Adipocyte (in vitro differentiated cells): ENCODE results near the gene ST6GALNAC6.

ENCODE experiments used
- DNase-seq: peaks from one replicate; pipeline ENCODE4 v3.0.0-alpha.2; 2015; ENCODE audit warnings: low read depth
- H3K27me3 ChIP-seq: replicated peaks from 2 replicates; pipeline ENCODE4 v1.7.0; 2013; ENCODE audit warnings: mild to moderate bottlenecking, low read length, moderate library complexity; ENCODE audit not compliant: control insufficient read depth, insufficient read depth
- H3K36me3 ChIP-seq: 2 replicates; pipeline ENCODE4 v1.7.0; 2013; ENCODE audit warnings: low read length, mild to moderate bottlenecking, moderate library complexity; ENCODE audit not compliant: control insufficient read depth, insufficient read depth, severe bottlenecking
- H3K4me1 ChIP-seq: 2 replicates; pipeline ENCODE4 v1.7.0; 2013; ENCODE audit warnings: mild to moderate bottlenecking, low read length, moderate library complexity; ENCODE audit not compliant: control insufficient read depth, insufficient read depth
- H3K4me3 ChIP-seq: 2 replicates; pipeline ENCODE4 v1.7.0; 2013; ENCODE audit warnings: mild to moderate bottlenecking, low read length, moderate library complexity
- H3K9ac ChIP-seq: 2 replicates; pipeline ENCODE4 v1.7.0; 2013; ENCODE audit warnings: mild to moderate bottlenecking, low read length, moderate library complexity
- H3K9me3 ChIP-seq: 2 replicates; pipeline ENCODE4 v1.7.0; 2013; ENCODE audit warnings: mild to moderate bottlenecking, low read length, moderate library complexity; ENCODE audit not compliant: control insufficient read depth

Gene ST6GALNAC6

GRCh38 chr9:127930231-127931091, 31.1 kb upstream of the ST6GALNAC6 start, which contains the start of gene PIP5KL1:
TSS of gene PIP5KL1 (minus strand) at chr9:127930777. CDS start at chr9:127930752, 25 bp downstream.
- Histone ChIP-seq H3K4me3 (peak within 1 kb of the TSS; percentile 77), H3K36me3 (peaks cover 5% of the 10 kb centered on the region), H3K9ac (peak within 1 kb of the TSS; percentile 62), H3K4me1 (peaks cover 19% of the 10 kb centered on the region), H3K27me3 (no peaks in the 10 kb centered on the region), H3K9me3 (no peaks in the 10 kb centered on the region)
- peak; percentile 96 for DNase-seq

- Histone ChIP-seq H3K36me3 (no peaks in the 10 kb centered on the region), H3K4me1 (peaks cover 19% of the 10 kb centered on the region), H3K9me3 (no peaks in the 10 kb centered on the region), H3K9ac (no peak overlapping the region), H3K27me3 (no peaks in the 10 kb centered on the region), H3K4me3 (no peak overlapping the region)
- no peak for DNase-seq
Observed at GRCh38 chr9:127929625-127929979, 30.2 kb upstream of the ST6GALNAC6 start.

GRCh38 chr9:127928676-127929624, 29.5 kb upstream of the ST6GALNAC6 start:
- H3K36me3 ChIP-seq: no peaks in the 10 kb centered on the region

GRCh38 chr9:127927988-127928675, 28.7 kb upstream of the ST6GALNAC6 start:
- Histone ChIP-seq H3K36me3 (no peaks in the 10 kb centered on the region), H3K27me3 (no peaks in the 10 kb centered on the region), H3K9ac (peak overlapping the region; percentile 38), H3K9me3 (no peaks in the 10 kb centered on the region), H3K4me1 (peaks cover 28% of the 10 kb centered on the region), H3K4me3 (no peak overlapping the region)
- DNase-seq: no peak

More at GRCh38 chr9:127928676-127929624, 29.5 kb upstream of the ST6GALNAC6 start:
- Histone ChIP-seq H3K9me3 (no peaks in the 10 kb centered on the region), H3K4me3 (no peak overlapping the region), H3K9ac (no peak overlapping the region), H3K4me1 (peaks cover 20% of the 10 kb centered on the region), H3K27me3 (no peaks in the 10 kb centered on the region)
- DNase-seq: no peak

GRCh38 chr9:127927201-127927987, 28.0 kb upstream of the ST6GALNAC6 start:
- no peak for DNase-seq
- Histone ChIP-seq H3K4me3 (no peak overlapping the region), H3K9me3 (no peaks in the 10 kb centered on the region), H3K4me1 (peaks cover 31% of the 10 kb centered on the region), H3K36me3 (no peaks in the 10 kb centered on the region), H3K9ac (peak overlapping the region; percentile 1), H3K27me3 (no peaks in the 10 kb centered on the region)

- Histone ChIP-seq H3K9me3 (no peaks in the 10 kb centered on the region), H3K9ac (peak overlapping the region; percentile 1), H3K27me3 (no peaks in the 10 kb centered on the region), H3K4me3 (no peak overlapping the region), H3K4me1 (peaks cover 32% of the 10 kb centered on the region), H3K36me3 (no peaks in the 10 kb centered on the region)
- DNase-seq: no peak
Observed at GRCh38 chr9:127926906-127927200, 27.4 kb upstream of the ST6GALNAC6 start.

- peak overlapping the region; percentile 1 for H3K9ac ChIP-seq
- H3K36me3 ChIP-seq: no peaks in the 10 kb centered on the region
- H3K4me1 ChIP-seq: peaks cover 30% of the 10 kb centered on the region
- DNase-seq: no peak
- H3K9me3 ChIP-seq: no peaks in the 10 kb centered on the region
- H3K27me3 ChIP-seq: no peaks in the 10 kb centered on the region
- H3K4me3 ChIP-seq: no peak overlapping the region
Observed at GRCh38 chr9:127925959-127926905, 26.8 kb upstream of the ST6GALNAC6 start.

GRCh38 chr9:127924736-127925444, 25.5 kb upstream of the ST6GALNAC6 start:
- Histone ChIP-seq H3K9ac (no peak overlapping the region), H3K9me3 (no peaks in the 10 kb centered on the region), H3K36me3 (no peaks in the 10 kb centered on the region), H3K4me3 (no peak overlapping the region), H3K27me3 (no peaks in the 10 kb centered on the region), H3K4me1 (peaks cover 35% of the 10 kb centered on the region)
- DNase-seq: no peak

GRCh38 chr9:127923771-127924170, 24.4 kb upstream of the ST6GALNAC6 start:
- H3K27me3 ChIP-seq: no peaks in the 10 kb centered on the region
- DNase-seq: peak; percentile 86
- peaks cover 45% of the 10 kb centered on the region for H3K4me1 ChIP-seq

More at GRCh38 chr9:127923771-127924170, 24.4 kb upstream of the ST6GALNAC6 start:
- Histone ChIP-seq H3K9ac (peak overlapping the region; percentile 58), H3K9me3 (no peaks in the 10 kb centered on the region), H3K4me3 (no peak overlapping the region), H3K36me3 (no peaks in the 10 kb centered on the region)
